ENCODE measurements around the gene SETD2. TPM values are rescaled to one million over a fixed set of nuclear protein-coding genes. Genes with fewer than 3 reads are reported as not detected.

Gene SETD2
- total RNA-seq, 1 donor from 2014 or later = 49.3 TPM

- intact Hi-C loops (cut with micrococcal nuclease) = no loop called here
Measured at GRCh38 chr3:47010910-47011309, 153.0 kb downstream of the SETD2 start.

- intact Hi-C loops (cut with micrococcal nuclease) = no loop called here
Measured at GRCh38 chr3:47010111-47010712, 153.7 kb downstream of the SETD2 start.

- intact Hi-C loops (cut with micrococcal nuclease) = loop anchor here (1.0 kb wide), 1 partner anchor 10 kb away; no protein-coding TSS in a partner anchor
Measured at GRCh38 chr3:47009225-47010110, 154.4 kb downstream of the SETD2 start.

GRCh38 chr3:47008851-47009224, 155.1 kb downstream of the SETD2 start:
- intact Hi-C loops (cut with micrococcal nuclease) = loop anchor here (1.0 kb wide), 1 partner anchor 10 kb away; no protein-coding TSS in a partner anchor

- intact Hi-C loops (cut with micrococcal nuclease) = no loop called here
Measured at GRCh38 chr3:47008234-47008796, 155.6 kb downstream of the SETD2 start.

- intact Hi-C loops (cut with micrococcal nuclease) = no loop called here
Measured at GRCh38 chr3:47007482-47008233, 156.3 kb downstream of the SETD2 start.

GRCh38 chr3:47007001-47007400, 156.9 kb downstream of the SETD2 start:
- intact Hi-C loops (cut with micrococcal nuclease) = no loop called here

GRCh38 chr3:47006145-47006651, 157.7 kb downstream of the SETD2 start:
- intact Hi-C loops (cut with micrococcal nuclease) = no loop called here

GRCh38 chr3:47005212-47006144, 158.4 kb downstream of the SETD2 start:
- intact Hi-C loops (cut with micrococcal nuclease) = no loop called here

GRCh38 chr3:47004369-47005211, 159.3 kb downstream of the SETD2 start:
- intact Hi-C loops (cut with micrococcal nuclease) = no loop called here

GRCh38 chr3:47003461-47004368, 160.2 kb downstream of the SETD2 start:
- intact Hi-C loops (cut with micrococcal nuclease) = no loop called here

GRCh38 chr3:47003056-47003410, 160.9 kb downstream of the SETD2 start:
- intact Hi-C loops (cut with micrococcal nuclease) = no loop called here

GRCh38 chr3:47002171-47003055, 161.5 kb downstream of the SETD2 start:
- intact Hi-C loops (cut with micrococcal nuclease) = no loop called here

GRCh38 chr3:47001731-47002170, 162.2 kb downstream of the SETD2 start:
- intact Hi-C loops (cut with micrococcal nuclease) = no loop called here

- intact Hi-C loops (cut with micrococcal nuclease) = no loop called here
Measured at GRCh38 chr3:47000922-47001730, 162.8 kb downstream of the SETD2 start.

- intact Hi-C loops (cut with micrococcal nuclease) = no loop called here
Measured at GRCh38 chr3:47000198-47000815, 163.6 kb downstream of the SETD2 start.
